Forelimb muscle (tissue), 1 donor: ENCODE results near the gene PTPRA. TPM values are rescaled to one million over a fixed set of nuclear protein-coding genes. Genes with fewer than 3 reads are reported as not detected.
A peak's percentile ranks its signal among the peaks of the same experiment; 100 is the strongest.
"Not testable (repeated sequence)": the region's sequence is repeated elsewhere in the genome, so short reads cannot be mapped to it uniquely, and the experiment has no call there.

Experiments
- DNase-seq: peaks from one replicate; pipeline ENCODE4 v3.0.0-alpha.2; 2013; ENCODE audit warnings: low read depth
- polyA plus RNA-seq: library from polyadenylated mRNA; unstranded; fragments of 120-200 nt; gene quantifications from one replicate; pipeline ENCODE4 v1.2.1, GENCODE V29; 2013; ENCODE audit not compliant: insufficient read length

PTPRA gene, protein sequence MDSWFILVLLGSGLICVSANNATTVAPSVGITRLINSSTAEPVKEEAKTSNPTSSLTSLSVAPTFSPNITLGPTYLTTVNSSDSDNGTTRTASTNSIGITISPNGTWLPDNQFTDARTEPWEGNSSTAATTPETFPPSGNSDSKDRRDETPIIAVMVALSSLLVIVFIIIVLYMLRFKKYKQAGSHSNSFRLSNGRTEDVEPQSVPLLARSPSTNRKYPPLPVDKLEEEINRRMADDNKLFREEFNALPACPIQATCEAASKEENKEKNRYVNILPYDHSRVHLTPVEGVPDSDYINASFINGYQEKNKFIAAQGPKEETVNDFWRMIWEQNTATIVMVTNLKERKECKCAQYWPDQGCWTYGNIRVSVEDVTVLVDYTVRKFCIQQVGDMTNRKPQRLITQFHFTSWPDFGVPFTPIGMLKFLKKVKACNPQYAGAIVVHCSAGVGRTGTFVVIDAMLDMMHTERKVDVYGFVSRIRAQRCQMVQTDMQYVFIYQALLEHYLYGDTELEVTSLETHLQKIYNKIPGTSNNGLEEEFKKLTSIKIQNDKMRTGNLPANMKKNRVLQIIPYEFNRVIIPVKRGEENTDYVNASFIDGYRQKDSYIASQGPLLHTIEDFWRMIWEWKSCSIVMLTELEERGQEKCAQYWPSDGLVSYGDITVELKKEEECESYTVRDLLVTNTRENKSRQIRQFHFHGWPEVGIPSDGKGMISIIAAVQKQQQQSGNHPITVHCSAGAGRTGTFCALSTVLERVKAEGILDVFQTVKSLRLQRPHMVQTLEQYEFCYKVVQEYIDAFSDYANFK
- polyA plus RNA-seq: 38.4 TPM

DNA sequence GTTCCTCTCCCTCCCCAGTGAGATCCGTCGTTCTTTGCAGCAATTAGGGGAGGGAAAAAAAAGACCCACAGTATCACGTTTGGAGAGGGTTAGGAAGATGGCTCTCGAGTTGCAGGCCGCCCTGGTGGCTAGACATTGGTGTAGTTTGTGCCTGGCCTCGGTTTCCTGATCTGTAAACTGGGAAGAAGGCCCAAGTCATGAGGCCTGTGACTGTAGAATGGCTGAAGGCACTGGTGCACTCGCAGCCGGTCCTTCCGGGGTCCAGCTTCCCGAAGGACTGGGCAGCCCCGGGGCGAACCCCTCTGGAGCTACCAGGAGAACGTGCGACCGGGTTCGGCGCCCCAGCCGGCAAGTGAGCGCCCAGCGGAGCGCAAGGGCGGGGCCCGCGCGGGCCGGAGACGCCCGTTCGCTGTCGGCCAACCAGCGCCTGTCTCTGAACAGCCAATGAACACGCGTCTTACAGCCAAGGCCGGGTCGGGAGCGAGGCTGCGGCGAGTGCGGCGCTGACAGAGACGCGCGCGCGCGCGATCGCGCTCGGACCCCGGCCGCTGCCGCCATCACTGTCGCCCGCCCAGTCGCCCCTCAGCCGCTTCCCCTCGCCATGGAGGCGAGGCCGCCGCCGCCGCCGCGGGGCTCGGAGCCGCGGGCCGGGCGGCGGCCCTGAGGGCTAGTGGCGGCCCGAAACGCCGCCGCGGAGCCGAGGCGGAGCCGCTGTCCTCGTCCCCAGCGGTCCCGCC, at the start of gene PTPRA:
TSS of gene PTPRA (plus strand) at position 472 of the 737 bp plus-strand sequence. CDS start 90,797 bp downstream, outside the sequence.
- peak; percentile 80 for DNase-seq

DNA sequence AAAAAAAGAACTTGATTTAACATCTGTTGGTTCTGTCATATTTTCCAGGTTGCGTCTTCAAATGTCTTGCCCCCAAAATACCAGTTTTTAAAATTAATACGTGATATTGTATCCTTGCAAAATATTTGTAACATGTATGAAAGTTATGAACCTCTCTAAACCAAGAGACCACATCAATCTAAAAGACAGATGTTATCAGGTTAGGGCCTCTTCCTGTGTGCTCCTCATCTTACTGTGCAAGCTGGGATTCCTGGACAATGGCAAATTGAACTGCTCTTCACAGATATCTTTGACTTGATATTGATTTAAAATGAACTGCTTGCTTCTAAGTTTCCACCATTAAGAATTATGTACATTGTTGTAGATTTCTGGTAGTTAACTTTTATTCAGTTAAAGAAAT, 47.5 kb upstream of the PTPRA start:
- no peak for DNase-seq

DNA sequence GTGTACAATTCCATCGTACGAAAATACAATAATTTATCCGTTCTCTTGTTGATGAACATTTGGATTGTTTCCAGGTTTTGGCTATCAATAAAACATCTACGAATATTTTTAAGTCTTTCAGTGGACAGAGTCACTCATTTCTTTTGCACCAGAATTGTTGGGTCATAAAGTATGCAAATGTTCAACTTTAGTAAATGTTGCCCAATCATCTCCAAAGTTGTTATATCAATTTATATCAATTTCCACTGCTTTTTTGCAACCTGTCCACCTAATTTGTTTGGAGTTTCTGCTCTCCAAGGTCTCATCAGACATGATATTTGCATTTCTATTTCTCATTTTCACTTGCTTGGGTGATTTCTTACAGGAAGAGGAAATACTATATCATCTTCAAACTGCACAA, 46.6 kb upstream of the PTPRA start:
- DNase-seq: no peak

DNA sequence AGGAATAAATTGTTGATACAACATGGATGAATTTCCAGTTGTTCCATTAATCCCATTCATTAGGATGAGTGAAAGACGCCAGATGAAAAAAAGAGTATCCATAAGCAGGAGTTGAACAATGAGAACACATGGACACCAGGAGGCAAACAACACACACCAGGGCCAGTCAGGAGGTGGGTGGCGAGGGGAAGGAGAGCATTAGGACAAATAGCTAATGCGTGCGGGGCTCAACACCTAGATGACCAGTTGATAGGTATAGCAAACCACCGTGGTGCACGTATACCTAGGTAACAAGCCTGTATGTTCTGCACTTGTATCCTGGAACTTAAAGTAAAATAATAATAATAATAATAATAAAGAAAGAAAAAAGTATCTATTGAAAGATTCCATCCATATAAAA, 43.9 kb upstream of the PTPRA start:
- no peak for DNase-seq

DNA sequence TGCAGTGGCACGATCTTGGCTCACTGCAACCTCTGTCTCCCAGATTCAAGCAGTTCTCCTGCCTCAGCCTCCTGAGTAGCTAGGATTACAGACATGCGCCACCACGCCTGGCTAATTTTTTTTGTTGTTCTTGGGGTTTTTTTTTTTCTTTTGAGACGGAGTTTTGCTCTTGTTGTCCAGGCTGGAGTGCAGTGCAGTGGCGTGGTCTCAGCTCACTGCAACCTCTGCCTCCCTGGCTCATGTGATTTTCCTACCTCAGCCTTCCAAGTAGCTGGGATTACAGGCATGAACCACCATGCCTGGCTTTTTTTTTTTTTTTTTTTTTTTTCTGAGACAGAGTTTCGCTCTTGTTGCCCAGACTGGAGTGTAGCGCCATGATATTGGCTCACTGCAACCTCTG, 42.1 kb upstream of the PTPRA start:
- DNase-seq: not testable (repeated sequence)

DNA sequence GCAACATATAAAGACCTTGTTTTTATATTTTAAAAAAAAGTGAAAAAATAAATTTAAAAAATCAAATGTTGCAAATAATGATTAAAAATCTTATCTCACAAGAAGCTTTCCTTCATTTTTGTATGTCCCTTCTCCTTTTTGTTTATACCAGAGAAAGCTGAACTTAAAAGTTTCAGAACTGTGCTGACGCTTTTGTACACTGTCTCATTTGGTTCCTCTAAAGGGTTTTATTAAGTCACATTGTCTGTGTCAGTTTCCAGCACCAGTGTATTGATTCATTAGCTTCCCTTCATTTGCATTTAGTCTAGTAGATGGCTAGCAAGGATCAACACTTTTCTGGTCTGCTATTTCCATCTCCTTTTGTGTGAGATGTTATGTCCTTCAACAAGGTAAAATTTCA, 39.5 kb upstream of the PTPRA start:
- DNase-seq: no peak

DNA sequence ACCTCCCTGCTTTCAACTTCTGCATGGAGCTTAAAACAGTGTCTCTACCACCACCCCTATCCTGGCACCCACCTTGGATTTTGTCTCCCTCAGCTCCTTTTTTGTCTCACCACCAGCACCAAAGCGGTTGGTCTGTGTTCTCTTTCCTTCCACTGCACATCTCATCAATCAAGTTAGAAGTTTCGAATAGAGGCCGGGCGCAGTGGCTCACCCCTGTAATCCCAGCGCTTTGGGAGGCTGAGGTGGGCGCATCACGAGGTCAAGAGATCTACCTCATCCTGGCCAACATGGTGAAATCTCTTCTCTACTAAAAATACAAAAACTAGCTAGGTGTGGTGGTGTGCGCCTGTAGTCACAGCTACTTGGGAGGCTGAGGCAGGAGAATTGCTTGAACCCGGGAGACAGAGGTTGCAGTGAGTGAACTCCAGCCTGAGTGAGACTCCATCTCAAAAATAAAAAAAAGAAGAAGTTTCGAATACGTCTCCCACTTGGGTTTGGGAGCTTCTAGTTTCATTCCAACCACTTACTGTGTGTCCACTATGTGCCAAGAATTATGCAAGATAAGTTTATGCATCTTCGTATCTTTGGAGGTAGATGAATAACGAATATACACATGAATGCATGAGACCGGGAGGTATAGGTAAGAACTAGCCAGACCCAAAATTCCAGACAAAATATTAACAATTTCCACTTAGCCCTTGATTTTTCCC, 38.7 kb upstream of the PTPRA start:
- no peak for DNase-seq

DNA sequence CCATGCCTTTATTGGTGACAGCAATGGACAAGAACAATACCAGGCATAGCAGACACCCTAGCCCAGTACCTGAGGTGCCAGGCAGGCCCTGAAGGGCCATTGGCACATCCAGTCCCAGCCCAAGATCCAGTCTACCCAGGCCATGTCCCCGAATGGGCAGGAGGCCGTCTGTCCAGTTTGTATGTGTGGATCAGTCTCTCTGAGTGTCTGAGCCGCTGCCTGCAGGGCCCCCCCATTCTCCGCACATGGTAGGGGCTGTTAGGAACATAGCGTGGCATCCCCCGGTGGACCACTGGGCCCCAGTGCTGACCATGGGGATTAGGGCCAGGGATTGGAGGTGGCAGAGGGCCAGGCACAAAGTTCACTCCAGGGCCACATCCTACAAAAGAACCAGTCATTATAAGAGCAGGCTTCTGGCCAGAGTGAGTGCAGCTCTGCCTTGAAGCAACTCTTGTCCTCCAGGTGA, 37.9 kb upstream of the PTPRA start:
- no peak for DNase-seq

DNA sequence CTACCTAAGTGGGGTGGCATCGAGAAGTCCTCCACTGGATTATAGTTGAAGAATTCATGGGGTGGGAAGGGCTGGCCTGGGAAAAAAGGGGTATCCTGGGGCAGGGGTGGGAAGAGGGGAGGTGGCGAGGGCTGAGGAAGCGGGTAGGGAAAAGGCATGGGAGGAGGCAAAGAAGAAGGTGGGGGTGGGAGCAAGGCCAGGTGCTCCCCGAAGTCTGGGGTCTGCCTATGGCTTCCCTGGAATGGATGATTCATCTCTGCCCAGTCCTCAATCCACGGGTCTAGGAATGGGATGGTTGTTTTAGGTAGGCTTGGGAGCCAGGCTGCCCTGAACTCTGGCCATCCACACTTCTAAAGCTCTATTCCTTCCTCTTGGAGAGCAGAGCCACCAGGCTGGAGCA, 37.2 kb upstream of the PTPRA start:
- DNase-seq: no peak

DNA sequence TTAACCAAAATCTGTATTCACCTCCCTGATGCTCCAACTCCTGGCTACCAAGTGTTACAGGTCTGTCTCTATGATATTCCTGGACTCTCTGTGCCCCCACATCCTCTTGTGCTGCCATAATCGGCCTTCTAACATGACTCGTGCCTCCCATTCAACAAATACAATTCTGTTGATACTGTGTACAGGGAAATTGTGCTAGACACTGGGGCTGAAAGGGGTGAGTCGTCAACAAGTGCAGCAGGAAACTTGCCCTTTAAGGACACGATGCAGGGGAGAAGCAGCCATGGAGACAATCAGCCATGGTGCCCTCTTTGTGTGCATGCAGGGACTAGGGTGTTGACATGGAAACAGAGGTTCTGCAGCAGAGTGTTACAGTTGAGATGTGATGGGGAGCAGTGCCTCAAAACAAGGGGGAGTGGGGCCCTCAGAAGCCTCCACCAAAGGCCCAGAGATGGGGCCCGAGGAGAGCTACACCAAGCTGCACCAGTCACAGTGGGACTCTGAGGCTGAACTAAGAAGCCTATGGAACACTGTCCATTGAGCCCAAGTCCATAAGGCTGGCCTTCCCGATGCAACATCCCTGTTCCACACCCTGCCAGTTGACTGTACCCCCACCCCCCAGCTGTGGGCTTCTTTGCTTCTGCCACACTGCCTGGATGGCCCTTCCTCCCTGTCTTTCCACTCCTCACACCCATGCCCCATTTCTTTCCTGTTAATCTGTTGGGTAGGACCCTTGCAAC, 35.9 kb upstream of the PTPRA start:
- DNase-seq: no peak

DNA sequence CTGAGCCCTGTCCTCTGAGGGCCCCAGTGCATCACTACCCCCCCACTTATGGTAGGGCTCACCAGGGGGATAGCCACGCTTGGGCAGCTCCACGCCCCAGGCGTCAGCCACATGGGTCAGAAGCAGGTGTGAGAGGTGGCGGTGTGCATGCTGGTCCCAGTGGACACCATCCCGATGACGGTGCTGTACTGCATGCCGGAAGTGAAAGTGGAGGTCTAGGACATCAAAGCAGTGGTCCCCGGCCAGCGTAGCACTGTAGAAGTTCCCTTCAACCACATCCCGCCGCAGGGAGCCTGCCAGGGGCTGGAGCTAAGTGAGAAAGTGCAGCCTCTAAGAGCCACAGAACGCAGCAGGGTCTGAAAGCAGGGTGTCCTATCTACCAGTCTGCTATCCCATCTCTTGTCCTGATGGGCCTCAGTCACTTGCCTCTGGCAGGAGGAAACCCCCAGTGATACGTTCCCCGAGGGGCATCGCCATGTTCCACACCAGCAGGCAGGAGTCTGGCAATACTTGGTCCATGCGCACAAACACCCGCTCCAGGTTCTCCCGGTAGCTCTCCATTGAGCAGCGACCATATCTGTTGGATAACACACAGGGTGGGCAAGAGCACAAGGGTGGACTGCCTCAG, 35.0 kb upstream of the PTPRA start:
- DNase-seq: no peak

DNA sequence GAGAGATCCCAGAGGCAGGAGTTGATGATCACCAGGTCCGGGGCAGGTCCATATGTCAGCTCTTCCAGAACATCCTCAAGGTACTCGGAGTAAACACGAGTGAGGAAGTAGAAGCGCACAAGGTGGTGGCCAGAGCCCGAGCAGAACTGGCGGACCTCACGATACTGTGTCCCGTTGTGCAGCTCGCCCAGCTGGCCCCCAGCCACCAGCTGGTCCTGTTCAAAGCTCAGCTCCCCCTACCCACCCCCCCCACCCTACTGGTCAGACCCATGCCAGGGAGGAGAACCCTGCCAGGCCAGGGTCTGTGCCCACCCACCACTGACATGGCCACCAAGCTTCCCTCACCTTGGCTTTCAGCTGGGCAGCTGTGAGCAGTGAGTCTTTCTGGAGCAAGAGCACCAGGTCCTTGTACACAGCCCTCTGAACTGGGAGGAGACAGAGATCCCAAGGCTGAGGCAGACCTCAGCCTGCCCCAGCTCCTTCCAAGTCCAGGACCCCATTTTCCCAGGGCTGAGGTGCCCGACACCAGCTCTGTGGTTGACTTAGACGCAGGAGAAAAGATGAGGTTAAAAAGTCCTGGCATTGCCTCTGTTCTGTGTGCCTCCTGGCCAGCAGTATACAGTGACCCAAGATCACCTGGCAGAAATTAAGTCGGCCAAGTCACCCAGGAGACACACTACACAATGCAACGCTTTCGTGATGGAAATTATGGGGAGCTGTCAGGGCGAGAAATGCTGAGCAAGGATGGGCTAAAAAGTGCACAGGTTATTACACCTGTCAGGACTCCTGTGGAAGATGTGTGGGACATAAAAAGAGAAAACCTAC, 34.2 kb upstream of the PTPRA start:
- no peak for DNase-seq

DNA sequence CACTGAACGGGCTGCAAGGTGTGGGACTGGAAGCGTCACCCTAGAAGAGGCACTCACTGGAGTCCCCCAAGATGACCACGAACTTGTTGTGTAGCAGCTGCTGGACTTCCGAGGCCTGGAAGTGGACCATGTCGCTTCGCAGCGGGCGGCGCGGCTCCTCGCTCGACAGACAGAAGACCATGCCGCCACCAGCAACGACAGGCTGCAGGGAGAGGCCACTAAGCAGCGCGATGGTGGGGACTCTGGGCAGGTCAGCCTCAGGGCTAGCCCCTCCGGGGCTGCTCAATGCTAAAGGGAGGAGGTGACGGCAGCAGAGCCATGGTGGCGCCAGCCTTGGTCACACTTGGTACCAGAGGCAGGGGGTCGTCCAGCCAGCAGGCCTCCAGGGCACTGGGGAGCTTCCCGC, 33.5 kb upstream of the PTPRA start:
- no peak for DNase-seq

DNA sequence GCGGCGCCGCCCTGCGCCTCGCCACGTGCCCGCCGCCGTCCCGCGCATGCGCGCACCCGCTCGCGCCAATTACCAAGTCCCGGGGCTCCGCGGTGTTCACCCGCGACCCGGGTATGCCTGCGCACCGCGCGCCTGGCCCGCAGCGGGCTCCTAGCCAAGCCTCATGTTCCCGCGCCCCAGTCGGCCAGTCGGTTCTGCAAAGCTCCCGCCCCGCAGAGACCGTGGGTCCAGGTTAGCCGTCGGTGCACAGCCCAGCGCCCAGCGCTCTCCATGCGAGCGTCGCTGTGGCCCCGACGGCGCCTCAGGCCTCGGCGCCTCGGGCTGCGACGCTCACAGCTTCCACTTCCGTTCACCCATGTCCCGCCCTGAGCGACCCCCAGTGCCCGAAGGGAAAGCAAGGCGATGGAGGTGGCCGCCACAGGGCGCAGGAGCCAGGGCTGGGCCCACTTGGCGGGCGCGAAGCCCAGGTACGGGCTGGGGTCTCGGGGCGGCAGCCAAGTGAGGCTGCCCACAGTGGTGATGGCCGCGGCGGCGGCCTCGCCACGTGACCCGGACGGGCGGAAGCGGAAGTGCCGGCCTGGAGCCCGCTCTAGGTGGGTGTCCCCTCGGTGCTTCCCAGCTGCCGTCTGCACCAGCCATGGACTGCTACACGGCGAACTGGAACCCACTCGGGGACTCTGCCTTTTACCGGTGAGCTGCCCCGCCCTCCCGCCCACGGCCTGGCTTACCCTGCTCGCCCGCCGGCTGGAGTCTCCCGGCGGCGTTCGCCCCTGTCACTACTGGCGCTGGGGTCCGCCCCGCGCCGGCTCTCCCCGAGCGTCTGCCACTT, 32.9 kb upstream of the PTPRA start, which contains the start of the genes PCED1A and VPS16:
TSS of gene PCED1A (minus strand) at position 518 of the 829 bp plus-strand sequence. CDS start 743 bp downstream, outside the sequence.
TSS of gene VPS16 (plus strand) at position 608 of the 829 bp plus-strand sequence. CDS start at position 638, 30 bp downstream.
- peak; percentile 68 for DNase-seq

DNA sequence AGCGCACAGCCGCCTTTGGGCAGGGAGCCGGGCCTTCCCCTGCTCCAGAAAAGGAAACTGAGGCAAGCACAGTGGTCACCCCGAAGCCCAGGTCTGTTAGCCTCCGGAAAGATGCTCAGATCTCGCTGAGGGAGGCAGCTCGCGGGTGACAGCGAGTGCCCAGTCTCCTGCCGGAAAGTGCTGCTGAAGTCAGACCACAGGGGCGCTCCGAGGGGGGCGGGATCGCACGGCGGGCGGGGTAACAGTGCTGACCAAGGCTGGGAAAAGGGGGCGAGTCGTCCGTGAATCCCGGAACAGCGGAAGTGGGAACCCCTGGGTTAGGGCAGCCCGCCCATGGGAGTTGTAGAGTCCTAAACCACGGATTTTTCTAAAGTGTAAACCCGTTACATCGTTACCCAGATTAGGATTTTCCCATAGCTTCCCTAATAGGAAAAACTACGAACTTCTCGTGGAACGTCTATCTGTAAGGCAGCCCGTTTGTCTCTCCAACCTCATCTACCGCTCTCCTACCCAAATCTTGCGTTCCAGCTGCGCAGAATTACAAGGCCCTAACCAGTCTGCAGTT, 32.2 kb upstream of the PTPRA start:
- DNase-seq: no peak

DNA sequence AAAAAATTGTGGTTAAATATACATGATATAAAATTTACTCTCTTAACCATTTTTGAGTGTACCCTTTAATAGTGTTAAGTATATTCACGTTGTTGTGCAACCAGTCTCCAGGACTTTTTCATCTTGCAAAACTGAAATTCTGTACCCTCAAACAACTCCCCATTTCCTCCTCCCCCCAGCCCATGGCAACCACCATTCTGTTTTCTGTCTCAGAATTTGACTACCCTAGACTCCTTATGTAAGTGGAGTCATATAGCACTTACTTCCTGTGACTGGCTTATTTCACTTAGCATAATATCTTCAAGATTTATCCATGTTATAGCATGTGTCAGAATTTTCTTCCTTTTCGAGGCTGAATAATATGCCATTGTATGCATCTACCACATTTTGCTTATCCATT, 27.7 kb upstream of the PTPRA start:
- no peak for DNase-seq

DNA sequence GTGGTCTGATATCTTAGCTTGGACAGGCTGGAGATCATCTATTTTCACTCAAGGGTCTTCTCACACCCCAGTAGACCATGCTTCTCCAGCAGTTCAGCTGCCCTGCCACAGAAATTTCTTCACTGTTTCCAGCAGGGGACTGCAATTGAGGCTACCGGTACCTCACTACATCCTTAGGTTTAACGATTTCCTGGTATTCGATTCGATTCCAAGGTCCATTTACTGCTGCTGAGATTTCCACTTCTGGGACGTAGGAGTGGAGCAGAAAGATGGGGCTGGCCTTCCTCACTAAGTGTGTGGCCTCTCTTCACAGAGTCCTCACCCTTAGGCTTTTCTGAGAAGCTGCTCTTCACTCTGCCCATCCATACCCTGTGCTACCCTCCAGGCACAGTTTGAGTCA, 26.6 kb upstream of the PTPRA start:
- no peak for DNase-seq

DNA sequence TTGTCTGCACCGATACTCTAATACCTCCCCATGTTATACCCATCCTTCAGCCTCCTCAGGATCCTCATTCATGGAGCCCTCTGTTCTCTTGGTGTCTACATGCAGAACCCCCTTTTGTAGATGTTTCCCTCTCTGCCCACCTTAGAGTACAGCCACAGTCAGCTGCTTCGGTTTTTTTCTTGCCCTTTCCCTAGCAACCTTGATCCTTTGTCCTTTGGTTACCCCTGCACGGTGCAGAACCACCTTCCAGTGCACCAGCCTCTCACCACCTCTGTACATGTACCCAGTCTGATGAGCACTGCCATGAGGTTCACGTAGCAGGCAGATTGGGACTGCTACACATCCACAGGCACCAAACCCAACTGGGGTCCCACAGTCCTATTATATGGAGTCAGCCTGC, 25.5 kb upstream of the PTPRA start:
- DNase-seq: no peak
